KBM-7 (cell line): Measurements from ENCODE around the gene JUNB.
A peak's percentile ranks its signal among the peaks of the same experiment; 100 is the strongest.
"Not testable (repeated sequence)": the region's sequence is repeated elsewhere in the genome, so short reads cannot be mapped to it uniquely, and the experiment has no call there.

Experiments
- DNase-seq: peaks from one replicate; pipeline ENCODE4 v3.0.0-alpha.2; 2015
- in situ Hi-C: fragments of 300-500 bp; cut with MboI; formaldehyde crosslinking; loops from 2 replicates; pipeline ENCODE4 v1.14.3; 2020; ENCODE audit warnings: low sequenced_read_pairs, low pct_unique_long_range_greater_than_20kb, mixed read lengths

Gene JUNB

DNA sequence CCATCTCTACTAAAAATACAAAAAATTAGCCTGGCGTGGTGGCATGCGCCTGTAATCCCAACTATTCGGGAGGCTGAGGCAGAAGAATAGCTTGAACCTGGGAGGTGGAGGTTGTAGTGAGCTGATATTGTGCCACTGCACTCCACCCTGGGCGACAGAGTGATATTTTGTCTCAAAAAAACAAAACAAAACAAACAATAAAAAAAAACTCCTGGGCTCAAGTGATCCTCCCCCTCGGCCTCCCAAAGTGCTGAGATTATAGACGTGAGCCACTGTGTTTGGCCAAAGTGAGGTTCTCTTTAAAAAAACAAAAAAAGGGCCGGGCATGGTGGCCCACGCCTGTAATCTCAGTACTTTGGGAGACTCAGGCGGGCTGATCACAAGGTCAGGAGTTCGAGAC, 3.8 kb upstream of the JUNB start:
- in situ Hi-C loops = no loop called here
- no peak for DNase-seq

DNA sequence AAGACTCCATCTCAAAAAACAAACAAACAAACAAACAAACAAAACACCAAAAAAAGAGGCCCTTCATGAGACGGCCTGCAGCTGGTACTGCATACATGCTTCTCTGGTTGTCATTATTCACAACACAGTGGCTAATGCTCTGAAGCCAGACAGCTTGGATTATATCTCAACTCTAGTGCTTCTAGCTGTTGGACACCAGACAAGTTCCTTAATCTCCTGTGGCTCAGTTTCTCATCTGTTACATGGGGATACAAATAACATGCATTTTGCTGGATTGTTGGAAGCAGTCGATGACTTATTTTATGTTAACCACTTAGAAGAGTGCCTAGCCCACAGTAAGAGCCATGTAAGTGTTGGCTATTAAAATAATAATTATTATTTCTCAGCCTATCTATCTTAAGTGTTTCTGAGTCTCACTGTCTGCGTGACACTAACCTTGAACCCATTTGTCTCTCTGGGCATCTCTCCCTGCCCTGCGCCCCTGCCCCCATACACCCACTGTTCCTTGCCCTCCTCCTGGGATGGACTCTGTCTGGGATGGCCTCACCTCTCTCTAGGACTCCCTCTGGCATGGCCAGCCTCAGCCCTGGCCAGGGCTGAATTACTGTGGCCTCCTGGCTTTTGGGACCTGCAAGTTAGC, 3.1 kb upstream of the JUNB start:
- no peak for DNase-seq
- in situ Hi-C loops = no loop called here

DNA sequence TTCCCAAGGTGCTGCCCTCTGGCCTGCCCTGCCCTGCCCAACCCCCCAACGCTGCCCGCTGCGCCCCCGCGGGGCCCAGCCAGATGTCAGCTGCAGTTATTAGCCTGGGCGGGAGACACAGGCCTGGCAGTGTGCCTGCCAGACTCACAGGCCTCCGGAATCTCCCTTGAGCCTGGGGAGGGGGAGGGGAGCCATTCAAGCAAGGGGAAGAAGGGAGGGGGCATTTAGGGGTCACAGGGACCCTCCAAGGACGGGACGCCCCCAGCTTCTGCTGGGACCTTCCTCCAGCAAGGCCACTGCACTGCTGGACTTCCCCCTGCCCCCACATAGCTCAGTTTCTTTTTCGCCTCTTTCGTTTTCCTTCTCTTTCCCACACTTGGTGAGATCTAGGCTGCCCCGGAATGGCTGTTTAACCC, 2.6 kb upstream of the JUNB start:
- in situ Hi-C loops = no loop called here
- DNase-seq = peak; percentile 52

DNA sequence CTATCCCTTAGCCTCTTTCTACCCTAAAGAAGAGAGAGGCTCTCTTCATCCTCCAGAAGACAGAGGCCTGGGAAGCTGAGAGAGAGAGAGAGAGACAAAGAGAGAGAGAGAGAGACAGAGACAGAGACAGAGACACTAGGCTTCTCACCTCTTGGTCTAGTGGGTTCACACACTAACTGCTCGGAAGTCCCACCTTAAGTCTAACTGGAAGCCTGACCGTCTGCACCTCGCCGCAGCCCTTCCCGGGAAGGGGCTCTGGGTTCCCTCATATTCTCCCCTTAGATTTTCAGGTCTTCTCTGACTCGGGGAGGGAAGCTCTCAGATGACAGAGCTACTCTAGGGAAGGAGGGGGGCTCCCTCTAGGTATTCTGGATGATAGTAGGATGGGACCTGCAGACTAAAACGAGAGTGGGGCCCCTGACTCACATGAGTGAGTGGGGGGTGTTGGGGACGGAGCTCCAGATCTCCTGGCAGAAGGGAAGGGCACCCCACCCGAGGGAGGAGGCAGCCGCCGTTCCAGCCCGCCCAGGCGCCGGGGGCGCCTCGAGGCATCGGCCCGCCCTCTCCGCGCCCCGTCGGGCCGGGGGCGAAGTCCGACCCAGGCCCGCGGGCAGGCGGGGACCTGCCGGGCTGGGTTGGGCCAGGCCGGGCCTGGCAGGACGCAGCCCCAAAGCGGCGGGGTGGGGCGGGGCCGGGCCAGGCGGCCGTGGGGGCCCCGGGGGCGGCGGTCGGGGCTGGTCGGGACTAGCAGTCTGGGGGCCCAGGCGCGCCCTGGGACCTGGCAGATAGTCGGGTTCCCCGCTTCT, 2.0 kb upstream of the JUNB start:
- in situ Hi-C loops = no loop called here
- DNase-seq = no peak

DNA sequence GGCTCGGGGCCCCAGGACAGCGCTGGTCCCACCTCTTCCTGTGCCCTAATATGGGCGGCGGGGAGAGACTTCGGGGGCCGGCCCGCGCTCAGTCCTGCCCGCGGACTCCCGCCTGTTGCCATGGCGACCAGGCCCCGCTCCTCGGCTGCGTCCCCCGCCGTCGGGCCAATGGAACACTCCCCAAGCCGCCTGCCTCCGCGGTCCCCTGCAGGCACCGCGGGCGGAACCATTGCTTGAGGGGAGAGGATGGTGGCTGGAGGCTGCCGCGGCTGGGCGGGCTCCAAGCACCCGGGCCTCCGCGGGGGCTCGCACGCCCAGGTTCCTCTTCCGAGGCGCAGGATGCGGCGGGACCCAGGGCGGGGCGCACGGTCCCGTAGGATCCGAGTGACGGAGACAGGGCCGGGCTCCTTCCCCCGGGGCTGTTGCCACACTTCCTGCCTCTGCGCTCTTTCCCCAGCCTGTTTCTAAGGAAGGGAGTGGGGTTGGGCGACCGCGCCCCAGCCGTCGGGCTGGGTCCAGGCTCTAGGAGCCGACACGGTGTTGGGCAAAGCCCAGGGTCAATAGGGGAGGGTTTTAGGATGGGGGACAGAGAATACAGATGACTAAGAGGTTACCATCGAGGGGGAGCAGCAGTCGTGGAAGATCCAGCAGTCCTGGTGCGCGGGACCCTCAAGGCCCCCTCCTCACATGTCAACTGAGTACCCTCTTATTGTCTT, 1.2 kb upstream of the JUNB start:
- peak; percentile 98 for DNase-seq

DNA sequence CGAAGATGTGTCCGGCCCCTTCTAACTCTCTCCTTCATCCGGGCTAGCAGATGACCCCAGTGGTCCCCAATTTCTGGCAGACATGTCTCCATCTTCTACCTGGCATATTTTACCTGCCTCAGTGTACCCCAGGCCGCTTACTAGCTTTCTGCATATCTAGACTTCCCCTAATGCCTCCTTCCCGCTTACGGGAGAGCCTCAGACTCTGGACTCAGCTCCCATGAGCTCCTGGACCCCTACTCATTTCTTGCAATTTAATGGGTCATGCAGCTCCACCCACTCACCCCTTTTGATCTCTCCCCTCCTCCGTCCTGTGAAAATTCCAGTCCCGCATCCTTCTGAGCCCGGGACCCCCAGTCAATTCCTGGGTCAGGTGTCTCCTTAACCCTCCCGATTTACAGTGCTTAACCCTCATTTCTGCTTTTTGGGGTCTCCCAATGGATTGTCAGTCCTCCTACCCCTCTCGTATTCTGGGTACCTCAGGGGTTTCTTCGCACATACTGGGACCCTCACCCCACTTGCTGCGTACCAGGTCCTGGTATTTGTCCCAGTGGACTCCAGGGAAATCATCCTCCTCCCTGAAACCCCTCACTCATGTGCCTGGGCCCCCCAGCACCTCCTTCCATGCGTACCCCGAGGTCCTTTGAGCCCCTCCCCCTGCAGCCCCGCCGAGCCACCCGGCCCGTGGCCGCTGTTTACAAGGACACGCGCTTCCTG, 500 bp upstream of the JUNB start:
- in situ Hi-C loops = no loop called here
- no peak for DNase-seq

More for the DNA sequence above, 1.2 kb upstream of the JUNB start:
- in situ Hi-C loops = no loop called here

DNA sequence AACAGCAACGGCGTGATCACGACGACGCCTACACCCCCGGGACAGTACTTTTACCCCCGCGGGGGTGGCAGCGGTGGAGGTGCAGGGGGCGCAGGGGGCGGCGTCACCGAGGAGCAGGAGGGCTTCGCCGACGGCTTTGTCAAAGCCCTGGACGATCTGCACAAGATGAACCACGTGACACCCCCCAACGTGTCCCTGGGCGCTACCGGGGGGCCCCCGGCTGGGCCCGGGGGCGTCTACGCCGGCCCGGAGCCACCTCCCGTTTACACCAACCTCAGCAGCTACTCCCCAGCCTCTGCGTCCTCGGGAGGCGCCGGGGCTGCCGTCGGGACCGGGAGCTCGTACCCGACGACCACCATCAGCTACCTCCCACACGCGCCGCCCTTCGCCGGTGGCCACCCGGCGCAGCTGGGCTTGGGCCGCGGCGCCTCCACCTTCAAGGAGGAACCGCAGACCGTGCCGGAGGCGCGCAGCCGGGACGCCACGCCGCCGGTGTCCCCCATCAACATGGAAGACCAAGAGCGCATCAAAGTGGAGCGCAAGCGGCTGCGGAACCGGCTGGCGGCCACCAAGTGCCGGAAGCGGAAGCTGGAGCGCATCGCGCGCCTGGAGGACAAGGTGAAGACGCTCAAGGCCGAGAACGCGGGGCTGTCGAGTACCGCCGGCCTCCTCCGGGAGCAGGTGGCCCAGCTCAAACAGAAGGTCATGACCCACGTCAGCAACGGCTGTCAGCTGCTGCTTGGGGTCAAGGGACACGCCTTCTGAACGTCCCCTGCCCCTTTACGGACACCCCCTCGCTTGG, 966 bp downstream of the JUNB start:
- DNase-seq = peak; percentile 79
- in situ Hi-C loops = no loop called here

DNA sequence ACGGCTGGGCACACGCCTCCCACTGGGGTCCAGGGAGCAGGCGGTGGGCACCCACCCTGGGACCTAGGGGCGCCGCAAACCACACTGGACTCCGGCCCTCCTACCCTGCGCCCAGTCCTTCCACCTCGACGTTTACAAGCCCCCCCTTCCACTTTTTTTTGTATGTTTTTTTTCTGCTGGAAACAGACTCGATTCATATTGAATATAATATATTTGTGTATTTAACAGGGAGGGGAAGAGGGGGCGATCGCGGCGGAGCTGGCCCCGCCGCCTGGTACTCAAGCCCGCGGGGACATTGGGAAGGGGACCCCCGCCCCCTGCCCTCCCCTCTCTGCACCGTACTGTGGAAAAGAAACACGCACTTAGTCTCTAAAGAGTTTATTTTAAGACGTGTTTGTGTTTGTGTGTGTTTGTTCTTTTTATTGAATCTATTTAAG, 1.6 kb downstream of the JUNB start:
- in situ Hi-C loops = no loop called here
- no peak for DNase-seq

DNA sequence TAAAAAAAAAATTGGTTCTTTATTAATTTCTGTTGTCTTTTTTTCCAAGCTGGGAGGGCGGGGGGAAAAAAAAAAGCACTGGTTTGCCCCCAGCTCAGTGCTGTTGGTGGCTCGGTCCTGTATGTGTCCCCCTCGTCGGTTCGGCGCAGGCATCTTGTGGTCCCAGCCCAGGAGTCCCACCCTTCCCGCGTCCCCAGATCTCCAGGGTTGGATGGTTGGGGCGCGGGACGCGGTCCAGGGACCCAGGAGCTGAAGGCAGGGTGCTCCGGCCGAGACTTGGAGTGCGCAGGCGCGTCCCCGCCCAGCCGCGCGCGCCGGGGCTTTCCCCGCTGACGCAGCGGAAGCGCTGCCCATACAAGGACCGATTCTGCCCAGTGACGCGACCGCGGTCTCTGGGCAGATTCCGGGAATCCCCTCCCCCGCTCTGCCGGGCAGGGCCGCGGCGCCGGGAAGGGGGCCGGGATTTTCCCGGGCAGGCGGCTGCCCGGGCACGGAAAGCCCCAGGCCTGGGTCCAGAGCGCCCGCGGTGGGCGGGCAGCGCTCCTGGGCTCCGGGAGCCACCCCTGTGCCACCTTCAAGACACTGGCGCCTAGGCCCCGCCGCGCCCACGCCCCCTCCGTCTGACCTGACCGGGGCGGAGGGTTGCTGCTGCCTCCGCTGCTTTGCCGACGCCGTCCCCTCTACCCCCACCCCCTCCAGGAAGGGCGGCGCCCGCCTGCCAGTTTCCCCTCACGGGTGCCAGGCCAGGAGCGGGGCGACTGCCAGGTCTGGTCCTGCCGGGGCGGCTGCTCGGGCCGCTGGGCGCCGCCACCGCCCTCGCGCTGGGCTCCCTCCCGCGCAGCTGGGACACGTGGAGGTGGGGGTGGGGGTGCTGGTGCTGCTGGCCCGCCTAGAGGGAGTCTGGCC, 2.3 kb downstream of the JUNB start:
- peak; percentile 90 for DNase-seq
- in situ Hi-C loops = no loop called here

DNA sequence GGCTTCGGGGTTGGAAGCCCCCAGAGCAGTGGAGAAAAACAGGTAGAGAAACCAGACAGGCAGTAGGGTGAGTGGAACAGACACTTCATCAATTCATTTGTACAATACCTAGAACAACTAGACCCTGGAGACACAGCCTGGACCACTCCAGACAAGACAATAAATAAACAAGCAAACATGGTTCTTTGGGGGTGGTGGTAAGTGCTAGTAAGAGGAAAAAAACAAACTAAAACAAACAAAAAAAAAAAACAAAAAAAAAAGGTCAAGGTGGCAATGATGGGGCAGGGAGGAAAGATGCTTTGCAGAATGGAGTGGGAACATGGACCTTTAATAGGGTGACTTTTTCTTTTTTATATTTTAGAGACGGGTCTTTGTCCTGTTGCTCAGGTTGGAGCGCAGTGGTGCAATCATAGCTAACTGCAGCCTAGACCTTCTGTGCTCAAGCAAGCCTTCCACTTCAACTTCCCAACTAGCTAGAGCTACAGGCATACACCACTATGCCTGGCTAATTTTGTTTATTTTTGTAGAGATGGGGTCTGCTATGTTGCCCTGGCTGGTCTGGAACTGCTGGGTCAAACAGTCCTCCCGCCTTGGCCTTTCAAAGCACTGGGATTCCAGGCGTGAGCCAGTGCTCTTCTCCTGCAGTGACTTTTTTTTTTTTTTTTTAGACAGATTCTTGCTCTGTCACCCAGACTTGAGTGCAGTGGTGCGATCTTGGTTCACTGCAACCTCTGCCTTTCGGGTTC, 3.1 kb downstream of the JUNB start:
- no peak for DNase-seq
- in situ Hi-C loops = no loop called here

DNA sequence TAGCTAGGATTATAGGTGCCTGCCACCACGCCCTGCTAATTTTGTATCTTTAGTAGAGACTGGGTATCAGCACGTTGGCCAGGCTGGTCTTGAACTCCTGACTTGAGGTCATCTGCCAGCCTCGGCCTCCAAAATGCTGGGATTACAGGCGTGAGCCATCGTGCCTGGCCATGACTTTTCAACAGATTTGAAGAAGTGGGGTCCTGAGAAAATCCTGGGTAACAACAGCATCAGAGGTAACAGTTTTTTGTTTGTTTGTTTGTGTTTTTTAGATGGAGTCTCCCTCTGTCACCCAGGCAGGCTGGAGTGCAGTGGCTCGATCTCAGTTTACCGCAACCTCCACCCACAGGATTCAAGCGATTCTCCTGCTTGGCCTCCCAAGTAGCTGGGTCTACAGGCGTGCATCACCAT, 3.7 kb downstream of the JUNB start:
- no peak for DNase-seq
- in situ Hi-C loops = no loop called here

DNA sequence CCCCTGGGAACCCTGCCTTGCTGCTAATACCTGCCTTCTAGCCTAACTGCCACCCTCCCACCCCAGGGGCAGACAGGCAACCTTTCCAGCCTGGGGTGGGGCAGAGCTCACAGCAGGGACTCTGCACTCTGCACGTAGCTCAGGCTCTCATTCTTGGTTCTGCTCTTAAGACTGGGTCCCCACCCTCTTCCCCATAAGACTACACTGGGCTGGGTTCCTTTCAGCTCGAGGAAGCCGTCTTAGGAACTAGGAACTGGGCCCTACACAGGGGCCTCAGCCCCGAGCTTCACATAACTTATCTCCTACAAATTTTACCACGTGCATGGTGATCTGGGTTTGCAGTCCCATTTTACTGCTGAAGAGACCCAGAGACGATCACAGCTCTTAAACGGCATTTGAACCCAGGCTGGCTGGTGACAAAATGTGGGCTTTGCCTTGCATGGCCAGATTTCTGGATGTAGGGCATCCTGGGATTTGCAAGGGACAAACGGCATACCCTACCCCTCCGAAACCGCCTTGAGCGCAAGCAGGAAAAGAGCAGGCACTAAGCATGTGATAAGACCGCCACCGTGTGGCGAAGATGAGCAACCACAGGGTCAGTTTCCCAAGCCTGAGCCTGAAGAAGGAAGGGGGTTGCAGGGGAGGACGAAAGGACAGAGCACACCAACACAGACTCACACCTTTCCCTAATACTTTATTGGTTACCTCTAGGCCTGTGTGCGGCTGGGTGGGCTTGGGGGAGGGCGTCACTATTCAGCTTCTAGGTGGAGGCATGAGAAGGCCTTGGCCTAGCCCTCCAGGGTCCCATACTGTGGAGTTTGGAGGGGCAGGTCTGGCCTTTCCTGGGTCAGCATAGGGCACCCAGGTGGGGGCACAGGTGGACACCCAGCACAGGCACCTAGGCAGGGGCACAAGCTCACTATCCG, 5.1 kb downstream of the JUNB start:
- in situ Hi-C loops = no loop called here
- peak; percentile 87 for DNase-seq

DNA sequence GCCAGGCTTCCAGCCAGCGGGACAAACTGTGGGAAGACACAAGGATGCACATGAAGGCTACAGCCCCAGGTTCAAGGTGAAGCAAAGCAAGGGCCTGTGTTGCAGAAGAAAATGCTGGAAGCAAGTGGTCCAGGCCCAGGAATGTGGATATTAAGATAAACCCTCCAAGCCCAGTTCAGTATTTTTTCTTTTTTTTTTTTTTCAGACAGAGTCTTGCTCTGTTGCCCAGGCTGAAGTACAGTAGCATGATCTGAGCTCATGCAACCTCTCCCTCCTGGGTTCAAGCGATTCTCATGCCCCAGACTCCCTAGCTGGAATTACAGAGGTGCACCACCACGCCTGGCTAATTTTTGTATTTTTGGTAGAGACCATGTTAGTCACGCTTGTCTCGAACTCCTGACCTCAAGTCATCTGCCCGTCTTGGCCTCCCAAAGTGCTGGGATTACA, 5.9 kb downstream of the JUNB start:
- in situ Hi-C loops = no loop called here

DNA sequence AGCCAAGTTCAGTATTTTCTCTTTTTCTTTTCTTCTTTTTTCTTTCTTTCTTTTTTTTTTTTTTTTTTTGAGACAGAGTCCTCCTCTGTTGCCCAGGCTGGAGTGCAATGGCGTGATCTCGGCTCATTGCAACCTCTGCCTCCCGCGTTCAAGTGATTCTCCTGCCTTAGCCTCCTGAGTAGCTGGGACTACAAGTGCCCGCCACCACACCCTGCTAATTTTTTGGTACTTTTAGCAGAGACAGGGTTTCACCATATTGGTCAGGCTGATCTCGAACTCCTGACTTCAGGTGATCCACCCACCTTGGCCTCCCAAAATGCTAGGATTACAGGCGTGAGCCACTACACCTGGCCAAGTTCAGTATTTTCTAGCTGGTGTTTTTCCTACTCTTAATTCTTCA, 6.3 kb downstream of the JUNB start:
- in situ Hi-C loops, DNase-seq: not testable (repeated sequence)

More for the DNA sequence above, 5.9 kb downstream of the JUNB start:
- DNase-seq = no peak

DNA sequence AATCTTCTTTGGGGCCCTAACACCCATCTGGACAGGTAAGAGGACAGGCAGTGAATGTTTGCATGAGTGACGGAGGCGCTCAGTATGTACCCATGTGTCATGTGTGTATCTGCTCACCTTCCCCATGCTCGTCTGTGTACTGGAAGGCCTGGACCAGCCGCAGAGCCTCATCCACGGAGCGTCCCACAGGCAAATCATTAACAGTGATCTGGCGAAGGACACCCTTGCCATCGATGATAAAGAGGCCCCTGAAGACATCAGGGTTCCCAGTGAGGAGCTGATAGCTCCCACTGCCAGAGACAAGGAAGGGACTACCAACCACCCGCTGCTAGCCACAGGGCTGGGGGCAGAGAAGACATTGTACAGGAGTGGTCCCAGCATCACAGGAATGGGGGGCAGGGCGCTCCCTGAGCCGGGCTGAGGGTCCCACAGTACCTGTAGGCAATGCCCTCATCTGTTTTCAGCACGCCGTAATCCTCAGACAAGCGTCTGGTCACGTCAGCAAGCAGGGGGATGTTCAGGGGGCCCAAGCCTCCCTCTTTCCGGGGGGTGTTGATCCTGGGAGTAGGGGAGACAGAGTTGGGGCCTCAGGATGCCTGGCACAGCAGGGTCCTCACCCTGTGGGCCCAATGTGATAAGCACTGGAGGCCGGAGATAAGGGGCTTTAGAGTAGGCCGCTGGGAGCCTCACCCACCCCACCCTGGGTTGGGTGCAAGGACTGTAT, 8.6 kb downstream of the JUNB start:
- in situ Hi-C loops = no loop called here
- DNase-seq = no peak

DNA sequence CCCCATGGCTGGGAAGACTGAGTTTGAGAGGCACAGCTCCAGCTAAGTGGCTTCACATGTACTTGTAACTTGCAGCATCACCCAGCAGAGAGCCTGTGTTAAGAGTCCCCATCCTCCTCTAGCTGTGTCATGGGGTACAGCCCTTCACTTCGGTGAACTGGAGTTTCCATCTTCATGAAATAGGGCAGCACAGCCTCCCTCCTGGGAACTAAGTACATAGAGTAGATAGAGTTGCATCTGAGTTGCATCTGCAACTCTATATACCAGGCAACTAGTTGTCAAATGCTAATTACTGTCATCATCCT, 9.1 kb downstream of the JUNB start:
- in situ Hi-C loops = no loop called here
- DNase-seq = no peak
